ACHN (cell line): Measurements from ENCODE around the gene ASNS.

Experiments used
- DNase-seq: peaks from one replicate; pipeline ENCODE4 v3.0.0-alpha.2; 2015
- in situ Hi-C: cut with HindIII; loops from 2 replicates; pipeline ENCODE4 v1.10.0; 2017; ENCODE audit warnings: low sequenced_read_pairs, low pct_ligation_motif_present, low pct_unique_long_range_greater_than_20kb

The ASNS gene

GRCh38 chr7:97847791-97848190 lies 24.4 kb downstream of the ASNS start:
- in situ Hi-C loops: no loop called here
- no peak for DNase-seq

GRCh38 chr7:97846945-97847344 lies 25.3 kb downstream of the ASNS start:
- no peak for DNase-seq
- in situ Hi-C loops: no loop called here

GRCh38 chr7:97845622-97846203 lies 26.5 kb downstream of the ASNS start:
- in situ Hi-C loops: no loop called here
- DNase-seq: peak; percentile 52

- in situ Hi-C loops: no loop called here
- DNase-seq: peak; percentile 6
Observed at GRCh38 chr7:97844036-97844435, 28.2 kb downstream of the ASNS start.

- in situ Hi-C loops: no loop called here
Observed at GRCh38 chr7:97842772-97843345, 29.3 kb downstream of the ASNS start.

GRCh38 chr7:97842006-97842405 lies 30.2 kb downstream of the ASNS start:
- no peak for DNase-seq
- in situ Hi-C loops: no loop called here

More at GRCh38 chr7:97842772-97843345, 29.3 kb downstream of the ASNS start:
- no peak for DNase-seq

GRCh38 chr7:97835296-97836138 lies 36.7 kb downstream of the ASNS start:
- peak; percentile 75 for DNase-seq
- in situ Hi-C loops: no loop called here

- in situ Hi-C loops: no loop called here
- peak; percentile 54 for DNase-seq
Observed at GRCh38 chr7:97819161-97819560, 53.0 kb downstream of the ASNS start.

GRCh38 chr7:97818066-97818663 lies 54.0 kb downstream of the ASNS start:
- DNase-seq: no peak
- in situ Hi-C loops: no loop called here
